ENCODE data around the gene CDC25B.
A peak's percentile ranks its signal among the peaks of the same experiment; 100 is the strongest.

CDC25B gene

GRCh38 chr20:3795511-3796468 is at the start of gene CDC25B:
Gene CDC25B, plus strand, starts transcription at chr20:3796310. Its CDS starts 222 bp downstream, at chr20:3796532.
- peak; percentile 87 for DNase-seq

- DNase-seq = no peak
Measured at GRCh38 chr20:3747471-3747870, 48.6 kb upstream of the CDC25B start.

- no peak for DNase-seq
Measured at GRCh38 chr20:3748073-3748472, 48.0 kb upstream of the CDC25B start.

GRCh38 chr20:3749087-3749688 is 46.9 kb upstream of the CDC25B start:
- DNase-seq = no peak

- DNase-seq = peak; percentile 51
Measured at GRCh38 chr20:3749689-3750531, 46.2 kb upstream of the CDC25B start.

GRCh38 chr20:3751305-3751674 is 44.8 kb upstream of the CDC25B start:
- no peak for DNase-seq

GRCh38 chr20:3751675-3752385 is 44.3 kb upstream of the CDC25B start:
- peak; percentile 85 for DNase-seq

- DNase-seq = no peak
Measured at GRCh38 chr20:3752386-3752759, 43.7 kb upstream of the CDC25B start.

- DNase-seq = peak; percentile 61
Measured at GRCh38 chr20:3753098-3753497, 43.0 kb upstream of the CDC25B start.

- no peak for DNase-seq
Measured at GRCh38 chr20:3753501-3754275, 42.4 kb upstream of the CDC25B start.

GRCh38 chr20:3754276-3754630 is 41.9 kb upstream of the CDC25B start:
- DNase-seq = no peak

- DNase-seq = no peak
Measured at GRCh38 chr20:3755269-3755668, 40.8 kb upstream of the CDC25B start.

- DNase-seq = no peak
Measured at GRCh38 chr20:3755814-3756480, 40.2 kb upstream of the CDC25B start.

GRCh38 chr20:3757268-3757667 is 38.8 kb upstream of the CDC25B start:
- DNase-seq = no peak

GRCh38 chr20:3758566-3758965 is 37.5 kb upstream of the CDC25B start:
- no peak for DNase-seq

GRCh38 chr20:3759316-3759823 is 36.7 kb upstream of the CDC25B start:
- DNase-seq = no peak

- no peak for DNase-seq
Measured at GRCh38 chr20:3759884-3760283, 36.2 kb upstream of the CDC25B start.

GRCh38 chr20:3760655-3761348 is 35.3 kb upstream of the CDC25B start:
- no peak for DNase-seq

GRCh38 chr20:3763671-3764601 is 32.2 kb upstream of the CDC25B start:
- DNase-seq = no peak
